HCT116 (cell line): Measurements from ENCODE around the gene SLITRK2.

Experiments used
- ATF3 ChIP-seq: IDR thresholded peaks from 2 replicates; pipeline ENCODE4 v1.6.1; 2012
- CTCF ChIP-seq, 3 experiments: fragments of 200-600 bp in 1 of 3; sonication (generic) in 1 of 3; IDR thresholded peaks in 2 of 3; conservative IDR thresholded peaks in 1 of 3; 2 replicates each; pipeline ENCODE4 v1.5.1; 2012 to 2017; ENCODE audit warnings: low read depth in 2 of 3, low read length in 2 of 3, antibody characterized with exemption in 1 of 3, borderline replicate concordance in 1 of 3, control low read depth in 1 of 3, mild to moderate bottlenecking in 1 of 3, mixed read lengths in 1 of 3, mixed run types in 1 of 3, moderate library complexity in 1 of 3; ENCODE audit not compliant: insufficient read depth in 1 of 3
- EZH2 ChIP-seq: fragments of 200-600 bp; sonication (generic); IDR thresholded peaks from 2 replicates; pipeline ENCODE4 v1.6.1; 2017; ENCODE audit warnings: antibody characterized with exemption, mixed run types
- EZH2phosphoT487 ChIP-seq: fragments of 200-600 bp; IDR thresholded peaks from 2 replicates; pipeline ENCODE4 v1.6.1; 2018; ENCODE audit warnings: antibody characterized with exemption, borderline replicate concordance
- POLR2A ChIP-seq: IDR thresholded peaks from 2 replicates; pipeline ENCODE4 v1.7.0; 2011; ENCODE audit warnings: borderline replicate concordance; ENCODE audit not compliant: insufficient read depth, insufficient read length; ENCODE audit errors: extremely low read depth
- POLR2AphosphoS5 ChIP-seq: IDR thresholded peaks from 2 replicates; pipeline ENCODE4 v1.6.1; 2011; ENCODE audit warnings: mild to moderate bottlenecking, low read depth, low read length, moderate library complexity
- RAD21 ChIP-seq: IDR thresholded peaks from 2 replicates; pipeline ENCODE4 v1.6.1; 2012; ENCODE audit warnings: low read depth, mild to moderate bottlenecking
- SIN3A ChIP-seq: IDR thresholded peaks from 2 replicates; pipeline ENCODE4 v1.6.1; 2012; ENCODE audit warnings: low read depth
- TCF7L2 ChIP-seq: IDR thresholded peaks from 2 replicates; pipeline ENCODE4 v1.7.0; 2011; ENCODE audit warnings: borderline replicate concordance, inconsistent platforms; ENCODE audit not compliant: insufficient read depth, insufficient read length; ENCODE audit errors: extremely low read depth
- YY1 ChIP-seq: IDR thresholded peaks from 2 replicates; pipeline ENCODE4 v1.6.1; 2011; ENCODE audit warnings: low read length, low read depth, moderate library complexity, mild to moderate bottlenecking; ENCODE audit not compliant: insufficient replicate concordance; ENCODE audit errors: extremely low read depth
- TF ChIP-seq, protein P1 (sequence below): IDR thresholded peaks from 2 replicates; pipeline ENCODE4 v1.6.1; 2011; ENCODE audit warnings: mild to moderate bottlenecking, low read length, moderate library complexity; ENCODE audit not compliant: insufficient replicate concordance; ENCODE audit errors: extremely low read depth

DNA sequence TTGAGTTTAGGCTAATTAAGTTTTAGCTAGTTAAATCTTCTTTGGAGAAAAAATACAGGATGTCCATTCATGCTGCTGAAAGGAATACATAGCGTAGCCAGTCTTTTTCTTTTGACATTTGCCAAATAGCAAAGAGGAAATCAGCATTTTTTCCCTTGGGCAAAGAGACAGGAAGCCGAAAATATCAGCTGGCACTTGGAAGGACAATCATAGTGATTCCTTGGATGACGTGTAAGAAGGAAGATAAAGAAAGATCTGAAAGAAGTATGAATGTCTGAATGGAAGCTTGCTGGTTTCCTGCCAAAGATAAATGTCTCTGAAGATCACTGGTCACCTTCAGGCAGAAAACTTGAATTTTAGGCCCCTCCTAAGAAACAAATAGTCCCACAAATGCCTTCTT lies 44.2 kb downstream of the SLITRK2 start:
- TF ChIP-seq POLR2A (no peak), CTCF (IDR thresholded peaks at IDR 0.05 in 2 of 3, conservative IDR thresholded peaks at IDR 0.05 in 1 of 3; ENCODE audit: borderline replicate concordance in 1 of 3, insufficient read depth in 1 of 3, low read depth in 2 of 3, low read length in 2 of 3) (no peak), EZH2 (no peak), RAD21 (no peak), SIN3A (no peak), YY1 (no peak), POLR2AphosphoS5 (no peak), ATF3 (no peak), TCF7L2 (no peak), EZH2phosphoT487 (no peak)
- TF ChIP-seq, protein P1, sequence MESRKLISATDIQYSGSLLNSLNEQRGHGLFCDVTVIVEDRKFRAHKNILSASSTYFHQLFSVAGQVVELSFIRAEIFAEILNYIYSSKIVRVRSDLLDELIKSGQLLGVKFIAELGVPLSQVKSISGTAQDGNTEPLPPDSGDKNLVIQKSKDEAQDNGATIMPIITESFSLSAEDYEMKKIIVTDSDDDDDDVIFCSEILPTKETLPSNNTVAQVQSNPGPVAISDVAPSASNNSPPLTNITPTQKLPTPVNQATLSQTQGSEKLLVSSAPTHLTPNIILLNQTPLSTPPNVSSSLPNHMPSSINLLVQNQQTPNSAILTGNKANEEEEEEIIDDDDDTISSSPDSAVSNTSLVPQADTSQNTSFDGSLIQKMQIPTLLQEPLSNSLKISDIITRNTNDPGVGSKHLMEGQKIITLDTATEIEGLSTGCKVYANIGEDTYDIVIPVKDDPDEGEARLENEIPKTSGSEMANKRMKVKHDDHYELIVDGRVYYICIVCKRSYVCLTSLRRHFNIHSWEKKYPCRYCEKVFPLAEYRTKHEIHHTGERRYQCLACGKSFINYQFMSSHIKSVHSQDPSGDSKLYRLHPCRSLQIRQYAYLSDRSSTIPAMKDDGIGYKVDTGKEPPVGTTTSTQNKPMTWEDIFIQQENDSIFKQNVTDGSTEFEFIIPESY, result no peak
